NCI-H1105 (cell line): ENCODE results near the gene ACBD5.

Experiments
- DNase-seq: peaks from one replicate; lab custom pipeline; 2025; lab: John Stamatoyannopoulos, UW

ACBD5 gene

GRCh38 chr10:27150261-27150660, 90.3 kb downstream of the ACBD5 start:
- no peak for DNase-seq

GRCh38 chr10:27147701-27148100, 92.9 kb downstream of the ACBD5 start:
- no peak for DNase-seq

- no peak for DNase-seq
Measured at GRCh38 chr10:27145937-27146336, 94.7 kb downstream of the ACBD5 start.
